Measurements from ENCODE around the gene ADCY1.

GRCh38 chr7:45680776-45681175 is 106.6 kb downstream of the ADCY1 start:
- TF ChIP-seq, protein P1, sequence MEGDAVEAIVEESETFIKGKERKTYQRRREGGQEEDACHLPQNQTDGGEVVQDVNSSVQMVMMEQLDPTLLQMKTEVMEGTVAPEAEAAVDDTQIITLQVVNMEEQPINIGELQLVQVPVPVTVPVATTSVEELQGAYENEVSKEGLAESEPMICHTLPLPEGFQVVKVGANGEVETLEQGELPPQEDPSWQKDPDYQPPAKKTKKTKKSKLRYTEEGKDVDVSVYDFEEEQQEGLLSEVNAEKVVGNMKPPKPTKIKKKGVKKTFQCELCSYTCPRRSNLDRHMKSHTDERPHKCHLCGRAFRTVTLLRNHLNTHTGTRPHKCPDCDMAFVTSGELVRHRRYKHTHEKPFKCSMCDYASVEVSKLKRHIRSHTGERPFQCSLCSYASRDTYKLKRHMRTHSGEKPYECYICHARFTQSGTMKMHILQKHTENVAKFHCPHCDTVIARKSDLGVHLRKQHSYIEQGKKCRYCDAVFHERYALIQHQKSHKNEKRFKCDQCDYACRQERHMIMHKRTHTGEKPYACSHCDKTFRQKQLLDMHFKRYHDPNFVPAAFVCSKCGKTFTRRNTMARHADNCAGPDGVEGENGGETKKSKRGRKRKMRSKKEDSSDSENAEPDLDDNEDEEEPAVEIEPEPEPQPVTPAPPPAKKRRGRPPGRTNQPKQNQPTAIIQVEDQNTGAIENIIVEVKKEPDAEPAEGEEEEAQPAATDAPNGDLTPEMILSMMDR (conservative IDR thresholded peaks at IDR 0.05 in 1 of 2, IDR thresholded peaks at IDR 0.05 in 1 of 2; ENCODE audit: low read depth in 1 of 2, low read length in 2 of 2) = no peak
- no peak for TF ChIP-seq EZH2 (IDR thresholded peaks at IDR 0.05; ENCODE audit: low read length, missing control alignments)
